HG02623 (cell line): ENCODE results near the gene NOM1.

Experiments
- ATAC-seq: cut with Tn5 transposase; IDR thresholded peaks from one replicate; pipeline ENCODE4 v1.9.1; 2021; ENCODE audit warnings: moderate library complexity; ENCODE audit not compliant: unreplicated experiment

Gene NOM1

DNA sequence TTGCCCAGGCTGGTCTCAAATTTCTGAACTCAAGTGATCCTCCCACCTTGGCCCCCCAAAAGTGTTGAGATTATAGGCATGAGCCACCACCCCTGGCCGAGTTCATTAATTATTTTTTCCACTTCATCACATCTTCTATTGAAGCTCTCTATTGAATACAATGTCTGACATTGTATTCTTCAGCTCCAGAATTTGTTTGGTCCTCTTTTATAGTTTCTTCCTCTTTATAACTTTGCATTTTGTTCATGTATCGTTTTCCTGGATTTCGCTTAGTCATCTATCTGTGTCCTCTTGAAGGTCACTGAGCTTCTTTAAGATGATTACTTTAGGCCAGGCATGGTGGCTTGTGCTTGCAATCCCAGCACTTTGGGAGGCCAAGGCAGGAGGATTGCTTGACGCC is 30.2 kb downstream of the NOM1 start:
- no peak for ATAC-seq

DNA sequence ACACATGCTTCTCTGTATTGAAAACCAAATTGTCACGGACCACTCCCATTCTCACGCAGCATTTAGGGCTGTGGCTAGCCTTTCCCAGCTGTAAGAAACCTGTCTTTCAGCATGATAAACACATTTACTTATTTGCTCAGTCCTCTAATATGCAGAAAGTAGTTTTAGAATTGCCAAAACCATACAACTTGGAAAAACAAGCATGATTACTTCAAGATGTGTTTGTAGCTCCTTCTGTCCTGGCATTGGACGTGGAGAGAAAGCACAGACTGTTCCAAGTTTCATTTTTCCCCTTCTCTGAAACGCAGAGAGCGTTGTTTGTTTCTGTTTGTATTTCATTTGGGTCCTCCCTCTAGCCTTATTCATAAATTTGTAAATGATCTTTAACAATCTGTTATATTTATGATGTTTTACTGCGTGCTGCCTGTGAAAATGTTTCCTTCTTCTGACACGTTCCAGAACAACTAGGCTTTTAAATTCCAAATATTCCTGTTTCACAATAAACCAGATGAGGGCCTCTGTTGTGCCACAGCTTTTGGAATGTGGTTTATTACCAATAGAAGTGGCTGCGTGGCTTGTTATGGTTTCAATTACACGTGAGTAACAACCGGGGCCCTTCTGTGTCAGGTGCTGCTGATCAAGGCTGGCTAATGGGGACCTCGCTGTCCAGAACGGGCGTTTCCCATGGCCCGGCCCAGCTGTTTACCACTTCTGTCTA is 34.8 kb downstream of the NOM1 start:
- ATAC-seq, result no peak

- ATAC-seq, result no peak
Observed at GRCh38 chr7:156985101-156985992, 35.8 kb downstream of the NOM1 start.

DNA sequence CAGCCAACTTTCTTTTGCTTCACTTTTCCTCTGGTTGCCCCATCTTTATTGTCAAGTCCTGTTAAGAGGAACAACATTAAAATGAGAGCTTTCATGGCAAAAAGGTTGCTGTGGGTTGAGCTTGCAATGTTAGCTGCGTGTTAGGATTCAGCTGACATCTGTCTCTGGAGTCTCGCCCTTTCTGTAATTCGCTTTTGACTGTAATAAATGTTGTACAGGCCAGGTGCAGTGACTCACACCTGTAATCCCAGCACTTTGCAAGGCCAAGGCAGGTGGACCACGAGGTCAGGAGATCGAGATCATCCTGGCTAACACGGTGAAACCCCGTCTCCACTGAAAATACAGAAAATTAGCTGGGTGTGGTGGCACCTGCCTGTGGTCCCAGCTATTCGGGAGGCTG is 36.9 kb downstream of the NOM1 start:
- no peak for ATAC-seq

GRCh38 chr7:156988343-156989185 is 39.1 kb downstream of the NOM1 start:
- ATAC-seq, result no peak

- ATAC-seq, result no peak
Observed at GRCh38 chr7:156989766-156990535, 40.4 kb downstream of the NOM1 start.

DNA sequence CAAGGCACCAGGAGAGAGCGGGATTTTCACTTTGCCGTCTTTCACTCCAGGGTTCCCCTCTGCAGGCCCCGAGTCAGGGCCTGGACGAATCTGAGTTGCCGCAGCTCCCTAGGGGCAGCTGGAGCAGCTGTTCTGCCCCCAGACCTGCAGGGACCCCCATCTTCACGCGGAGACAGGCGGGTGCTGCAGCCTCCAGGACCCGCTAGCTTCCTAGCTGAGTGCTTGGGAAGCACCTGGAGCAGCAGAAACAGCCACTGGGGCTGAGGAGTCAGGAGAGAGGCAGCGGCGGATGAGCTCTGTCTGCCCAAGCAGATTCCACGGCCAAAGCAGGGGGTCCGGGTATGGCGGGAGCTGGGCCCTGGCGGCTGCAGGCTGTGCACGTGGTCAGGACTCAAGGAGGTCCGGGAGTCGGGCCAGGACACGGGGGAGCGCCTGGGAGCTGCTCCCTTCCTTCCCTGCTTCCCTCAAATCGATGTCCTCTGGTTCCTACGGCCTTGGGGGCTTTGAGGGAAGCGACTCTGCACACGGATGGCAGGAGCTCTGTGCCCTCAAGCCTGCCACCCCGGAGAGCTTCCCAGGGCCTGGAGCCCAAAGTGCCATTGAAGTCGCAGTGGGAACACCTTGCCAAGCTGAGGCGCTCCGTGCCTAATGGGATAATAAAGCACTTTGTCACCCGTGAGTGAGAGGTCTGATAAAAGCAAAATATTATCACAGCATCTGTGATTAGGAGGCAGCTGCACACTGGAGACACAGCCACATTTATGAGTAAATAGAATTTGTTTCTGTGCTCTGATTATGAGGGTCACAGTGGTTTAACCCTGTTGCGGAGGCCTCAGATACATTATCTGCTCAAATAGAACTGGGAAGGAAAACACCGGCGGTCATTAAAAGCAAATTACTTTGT is 43.8 kb downstream of the NOM1 start:
- ATAC-seq, result no peak

- ATAC-seq, result no peak
Observed at GRCh38 chr7:156993925-156994235, 44.4 kb downstream of the NOM1 start.

GRCh38 chr7:156994417-156994816 is 44.9 kb downstream of the NOM1 start:
- no peak for ATAC-seq

- ATAC-seq, result no peak
Observed at GRCh38 chr7:156998988-156999957, 49.8 kb downstream of the NOM1 start.

- ATAC-seq, result no peak
Observed at GRCh38 chr7:156999958-157000726, 50.6 kb downstream of the NOM1 start.

GRCh38 chr7:157000741-157001653 is 51.5 kb downstream of the NOM1 start:
- no peak for ATAC-seq

GRCh38 chr7:157001920-157002818 is 52.7 kb downstream of the NOM1 start:
- no peak for ATAC-seq

DNA sequence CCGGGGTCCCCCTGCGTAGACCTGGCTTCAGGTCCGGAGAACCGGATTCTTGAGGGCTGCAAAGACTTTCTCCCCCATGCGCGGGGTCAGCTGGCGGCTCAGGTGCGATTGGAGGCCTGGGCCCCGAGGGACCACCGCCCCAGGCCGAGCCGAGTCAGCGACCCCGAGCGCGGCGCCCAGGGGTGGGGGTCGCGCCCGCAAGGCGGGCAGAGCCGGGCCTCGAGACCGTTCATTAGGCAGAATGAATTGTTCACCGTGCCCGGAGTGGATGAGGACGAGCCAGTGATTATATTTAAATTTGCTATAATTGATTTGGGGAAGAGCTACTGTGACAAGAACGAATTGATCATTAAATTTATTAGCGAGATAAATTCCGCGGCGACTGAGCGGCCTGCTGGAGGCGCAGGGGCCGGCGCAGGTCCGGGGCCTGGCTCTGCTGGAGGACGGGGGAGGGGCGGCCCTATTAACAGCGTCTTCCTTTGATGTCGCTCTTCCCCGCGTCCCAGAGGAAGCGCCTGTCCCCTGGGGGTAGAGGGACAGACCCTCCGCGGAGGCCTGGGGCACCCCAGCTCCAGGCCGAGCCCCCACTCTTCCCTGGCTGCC is 53.4 kb downstream of the NOM1 start:
- no peak for ATAC-seq

DNA sequence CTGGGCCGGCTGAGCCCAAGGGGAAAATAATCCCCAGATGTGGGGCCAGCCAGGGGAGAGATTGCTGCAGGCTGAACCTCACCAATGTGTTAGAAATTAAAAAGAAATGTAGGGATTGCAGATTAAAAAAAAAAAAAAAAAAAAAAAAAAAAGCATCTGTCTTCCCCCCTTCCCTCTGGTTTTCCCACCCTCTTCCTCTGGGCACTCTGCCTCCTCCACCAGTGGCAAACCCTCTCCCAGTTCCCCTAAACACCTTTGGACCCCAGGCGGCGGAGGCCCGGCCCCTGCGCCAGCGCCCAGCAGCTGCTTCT is 53.9 kb downstream of the NOM1 start:
- ATAC-seq, result no peak
